Esophagus squamous epithelium (tissue), 4 donors: ENCODE results near the gene GSK3B.

Experiments
- POLR2A ChIP-seq, 4 donors: fragments of 450-650 bp; IDR thresholded peaks; one replicate each; pipeline ENCODE4 v1.6.1; 2017; ENCODE audit warnings: antibody characterized with exemption in 4 of 4, mild to moderate bottlenecking in 4 of 4, moderate library complexity in 3 of 4
- TF ChIP-seq, protein P1 (sequence below), 6 experiments: fragments of 450-650 bp in 4 of 6; fragments of 200-600 bp in 2 of 6; sonication (generic) in 2 of 6; IDR thresholded peaks; one replicate each; pipeline ENCODE4 v1.5.1; 2016 to 2019; ENCODE audit warnings: antibody characterized with exemption in 6 of 6, mild to moderate bottlenecking in 4 of 6, moderate library complexity in 4 of 6

DNA sequence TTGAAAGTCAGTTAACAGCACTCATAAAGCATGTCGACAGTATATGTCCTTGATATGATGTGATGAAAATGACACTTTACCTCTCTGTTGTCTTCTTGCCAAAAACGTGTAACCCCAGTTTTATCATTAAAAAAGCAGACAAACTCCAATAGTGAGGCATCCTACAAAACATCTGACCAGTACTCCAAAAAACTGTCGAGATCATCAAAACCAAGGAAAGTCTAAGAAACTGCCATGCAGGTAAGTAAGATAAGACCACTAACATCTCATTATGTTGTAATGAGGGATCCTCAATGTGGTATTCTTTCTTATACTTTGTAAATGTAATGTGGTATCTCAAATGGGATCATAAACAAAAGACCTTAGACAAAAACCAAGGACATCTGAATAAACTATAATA is 160.0 kb downstream of the GSK3B start:
- TF ChIP-seq, protein P1, sequence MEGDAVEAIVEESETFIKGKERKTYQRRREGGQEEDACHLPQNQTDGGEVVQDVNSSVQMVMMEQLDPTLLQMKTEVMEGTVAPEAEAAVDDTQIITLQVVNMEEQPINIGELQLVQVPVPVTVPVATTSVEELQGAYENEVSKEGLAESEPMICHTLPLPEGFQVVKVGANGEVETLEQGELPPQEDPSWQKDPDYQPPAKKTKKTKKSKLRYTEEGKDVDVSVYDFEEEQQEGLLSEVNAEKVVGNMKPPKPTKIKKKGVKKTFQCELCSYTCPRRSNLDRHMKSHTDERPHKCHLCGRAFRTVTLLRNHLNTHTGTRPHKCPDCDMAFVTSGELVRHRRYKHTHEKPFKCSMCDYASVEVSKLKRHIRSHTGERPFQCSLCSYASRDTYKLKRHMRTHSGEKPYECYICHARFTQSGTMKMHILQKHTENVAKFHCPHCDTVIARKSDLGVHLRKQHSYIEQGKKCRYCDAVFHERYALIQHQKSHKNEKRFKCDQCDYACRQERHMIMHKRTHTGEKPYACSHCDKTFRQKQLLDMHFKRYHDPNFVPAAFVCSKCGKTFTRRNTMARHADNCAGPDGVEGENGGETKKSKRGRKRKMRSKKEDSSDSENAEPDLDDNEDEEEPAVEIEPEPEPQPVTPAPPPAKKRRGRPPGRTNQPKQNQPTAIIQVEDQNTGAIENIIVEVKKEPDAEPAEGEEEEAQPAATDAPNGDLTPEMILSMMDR (IDR thresholded peaks at IDR 0.05) = no peak
- TF ChIP-seq POLR2A (IDR thresholded peaks at IDR 0.05) = no peak
